ENCODE data around the gene GOLGA6L1. TPM values are rescaled to one million over a fixed set of nuclear protein-coding genes. Genes with fewer than 3 reads are reported as not detected.
"Not testable (repeated sequence)": the region's sequence is repeated elsewhere in the genome, so short reads cannot be mapped to it uniquely, and the experiment has no call there.

GOLGA6L1 gene
- total and polyA plus RNA-seq, 2 of the 8 experiments (the other 6 are each of a cell fraction or from before 2014, with no cell fraction given) = not detected

DNA sequence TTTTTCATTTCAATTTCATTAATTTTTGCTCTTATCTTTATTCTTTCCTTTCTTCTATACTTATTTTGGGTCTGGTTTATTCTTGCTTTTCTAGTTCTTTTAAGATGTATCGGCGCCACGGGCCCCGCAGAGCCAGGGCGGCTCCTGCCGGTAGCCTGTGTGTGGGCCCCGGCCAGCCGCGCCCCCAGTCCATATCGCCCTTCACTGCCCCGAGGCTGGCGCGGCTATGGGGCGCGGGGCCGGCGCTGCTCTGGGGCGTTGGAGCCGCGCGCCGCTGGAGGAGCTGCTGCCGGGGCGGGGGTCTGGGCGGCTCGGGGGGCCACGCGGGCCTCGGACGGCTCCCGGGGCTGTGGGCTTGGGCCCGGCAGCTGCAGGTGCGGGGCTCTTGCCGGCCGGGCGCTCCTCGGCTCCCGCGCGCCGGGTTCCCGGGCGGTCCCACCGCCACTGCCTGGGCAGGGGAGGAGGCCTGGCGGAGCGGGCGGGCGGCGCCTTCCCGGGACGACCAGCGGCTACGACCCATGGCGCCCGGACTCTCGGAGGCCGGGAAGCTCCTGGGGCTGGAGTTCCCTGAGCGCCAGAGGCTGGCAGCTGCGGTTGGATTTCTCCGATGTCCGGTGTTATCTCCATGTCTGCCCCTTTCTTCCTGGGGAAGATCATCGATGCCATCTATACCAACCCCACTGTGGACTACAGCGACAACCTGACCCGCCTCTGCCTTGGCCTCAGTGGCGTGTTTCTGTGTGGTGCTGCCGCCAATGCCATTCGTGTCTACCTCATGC, 43.3 kb upstream of the GOLGA6L1 start:
- H3K23ac ChIP-seq (ENCODE audit: insufficient read length); H2BK12ac ChIP-seq (ENCODE audit: low read depth, low read length); POLR2A ChIA-PET (ENCODE audit: partially characterized antibody); H3K9ac ChIP-seq (replicated peaks in 1 of 4; ENCODE audit: extremely low read depth in 1 of 4, low read depth in 3 of 4, low read length in 3 of 4); H3K36me3 ChIP-seq (ENCODE audit: control insufficient read depth in 2 of 4, insufficient read depth in 4 of 4, low read length in 3 of 4); H3K56ac ChIP-seq (replicated peaks; ENCODE audit: insufficient read length, low read depth, low read length); H3K4me1 ChIP-seq (replicated peaks in 1 of 4; ENCODE audit: control insufficient read depth in 3 of 4, insufficient read depth in 4 of 4, low read length in 3 of 4); FAIRE-seq; H4K20me1 ChIP-seq (replicated peaks in 1 of 2; ENCODE audit: control insufficient read depth in 1 of 2, insufficient read depth in 2 of 2, low read length in 2 of 2); H2BK20ac ChIP-seq (ENCODE audit: low read length); H3K27ac ChIP-seq (ENCODE audit: low read depth, low read length); H3K27me3 ChIP-seq (replicated peaks in 1 of 4; ENCODE audit: control insufficient read depth in 3 of 4, extremely low read depth in 1 of 4, insufficient read depth in 3 of 4, low read length in 3 of 4); H3K18ac ChIP-seq (ENCODE audit: extremely low read depth, low read length); H2BK5ac ChIP-seq (ENCODE audit: low read depth, low read length); H3K79me1 ChIP-seq (ENCODE audit: low read depth, low read length); H2BK120ac ChIP-seq (replicated peaks; ENCODE audit: low read depth, low read length); H3K14ac ChIP-seq (ENCODE audit: insufficient read length); H2AK5ac ChIP-seq (ENCODE audit: low read depth, low read length); H4K91ac ChIP-seq (replicated peaks; ENCODE audit: insufficient read length, low read length); CTCF ChIA-PET (ENCODE audit: partially characterized antibody); H3K4ac ChIP-seq (replicated peaks; ENCODE audit: insufficient read length, low read depth, low read length); H3K79me2 ChIP-seq (ENCODE audit: control insufficient read depth in 1 of 2, insufficient read depth in 2 of 2, low read length in 2 of 2); H4K5ac ChIP-seq (ENCODE audit: insufficient read length, low read depth, low read length); H3K23me2 ChIP-seq (ENCODE audit: low read depth, low read length): not testable (repeated sequence)
- Histone ChIP-seq H2BK15ac (ENCODE audit: low read length) (0 out of 2 replicates have a peak overlapping the region, but pooled peaks have one; percentile 61), H2AFZ (ENCODE audit: low read length) (peak overlapping the region; percentile 76; the same call in 1 of the 2 replicates), H4K8ac (ENCODE audit: extremely low read depth, insufficient read depth, low read length) (peak overlapping the region; percentile 51; the same call in 1 of the 2 replicates), H3K4me3 (ENCODE audit: extremely low read depth in 1 of 4, insufficient read depth in 2 of 4, low read depth in 3 of 4, low read length in 4 of 4) (peak overlapping the region in 2 of 4 experiments; percentile 4 to 51; a peak in 4 of 8 replicates), H3K4me2 (ENCODE audit: insufficient read depth in 1 of 2, low read depth in 2 of 2, low read length in 2 of 2) (peak overlapping the region in 1 of 2 experiments; percentile 51; a peak in 2 of 4 replicates), H3K9me3 (ENCODE audit: insufficient read depth in 2 of 2, low read depth in 1 of 2, low read length in 1 of 2) (peaks cover 0 to 13% of the 10 kb centered on the region in 2 experiments; a peak in 1 of 4 replicates)
- peak in 1 of 2 experiments; percentile 91 for DNase-seq (ENCODE audit: low read depth in 1 of 2, low spot score in 2 of 2)
- 65% methylated on average over 24 of the region's 67 CpGs; no CpG with 5 or more reads in 1 of the 2 experiments for WGBS, 2 experiments (ENCODE audit: extremely low coverage in 1 of 2, insufficient coverage in 1 of 2, insufficient read length in 1 of 2, insufficient replicate concordance in 2 of 2, low coverage in 1 of 2, low lambda C conversion rate in 2 of 2, missing lambda C conversion rate in 1 of 2)
- TF ChIP-seq GABPA (IDR thresholded peaks at IDR 0.05; ENCODE audit: borderline replicate concordance, insufficient read depth, low read length) = 0 out of 2 replicates have a peak, but pooled peaks have one; percentile 46

All from H1 (cell line).